Gastrocnemius medialis (tissue), 4 donors: ENCODE data around the gene NT5C1A.

Source experiments
- CTCF ChIP-seq, 5 experiments: fragments of 450-650 bp in 3 of 5; fragments of 200-600 bp in 2 of 5; sonication (generic) in 2 of 5; IDR thresholded peaks in 4 of 5; conservative IDR thresholded peaks in 1 of 5; 1 replicate in 4 of 5; 2 replicates in 1 of 5; pipeline ENCODE4 v1.5.1; 2016 to 2019; ENCODE audit warnings: antibody characterized with exemption in 5 of 5, mild to moderate bottlenecking in 3 of 5, moderate library complexity in 3 of 5
- POLR2A ChIP-seq, 2 donors: fragments of 450-650 bp; IDR thresholded peaks; one replicate each; pipeline ENCODE4 v1.6.1; 2017; ENCODE audit warnings: antibody characterized with exemption in 2 of 2, mild to moderate bottlenecking in 2 of 2, moderate library complexity in 2 of 2

GRCh38 chr1:39620659-39621165, 51.2 kb downstream of the NT5C1A start:
- TF ChIP-seq CTCF (IDR thresholded peaks at IDR 0.05 in 4 of 5, conservative IDR thresholded peaks at IDR 0.05 in 1 of 5) (no peak), POLR2A (IDR thresholded peaks at IDR 0.05) (no peak)
